K562 (cell line): ENCODE results near the gene GABRP. TPM values are rescaled to one million over a fixed set of nuclear protein-coding genes. Genes with fewer than 3 reads are reported as not detected.

Experiments used
- ATAC-seq: fragments of 200-7000 bp; cut with Tn5 transposase; 3 replicates; pipeline ENCODE4 v1.9.1; 2020; ENCODE audit warnings: moderate library complexity
- BruUV-seq: library from RNA; stranded (reverse); fragments of 400-500 nt; replicated peaks from 2 replicates; lab custom pipeline; 2021; lab: Mats Ljungman, UMichigan
- CTCF ChIA-PET: fragments of 300-600 bp; formaldehyde crosslinking; extraction: SDS; loops from one replicate; lab custom pipeline; 2021; ENCODE audit warnings: low intra/inter-chr PET ratio; lab: Yijun Ruan, JAX
- POLR2A ChIA-PET: fragments of 300-600, 350-650 bp; sonication (Branson Sonifier 250); formaldehyde crosslinking; extraction: SDS; loops from one replicate; lab custom pipeline; 2021; ENCODE audit warnings: antibody characterized with exemption, inconsistent platforms; lab: Yijun Ruan, JAX
- DNase-seq, 4 experiments: peaks; one replicate each; pipeline versions ENCODE4 v3.0.0 to v3.0.0-alpha.2; 2011 to 2018; ENCODE audit warnings: low spot score in 3 of 4, mixed read lengths in 3 of 4; ENCODE audit errors: extremely low read depth in 1 of 4
- FAIRE-seq: peaks from 2 replicates; lab custom pipeline; 2011; peaks lifted over from hg19 to GRCh38; lab: Jason Lieb, UNC
- H2AFZ ChIP-seq: 2 replicates; pipeline ENCODE4 v1.6.0; 2011; ENCODE audit warnings: low read depth, low read length, control low read depth, inconsistent platforms
- H3K27ac ChIP-seq: fragments of 200-600 bp; 3 replicates; pipeline ENCODE4 v1.8.0; 2011; ENCODE audit warnings: low read depth, mild to moderate bottlenecking, control low read depth, inconsistent platforms, low read length, moderate library complexity, mixed read lengths; ENCODE audit errors: extremely low read depth
- H3K27me3 ChIP-seq, 2 experiments: fragments of 300-600 bp in 1 of 2; 2 replicates in 1 of 2; 3 replicates in 1 of 2; pipeline versions ENCODE4 v1.6.0 to v1.8.0; 2011; ENCODE audit warnings: inconsistent platforms in 2 of 2, low read length in 2 of 2, mild to moderate bottlenecking in 1 of 2, mixed read lengths in 1 of 2, moderate library complexity in 1 of 2; ENCODE audit not compliant: control insufficient read depth in 2 of 2, insufficient read depth in 2 of 2
- H3K36me3 ChIP-seq: fragments of 300-600 bp; 3 replicates; pipeline ENCODE4 v1.8.0; 2011; ENCODE audit warnings: mild to moderate bottlenecking, low read length, inconsistent platforms; ENCODE audit not compliant: control insufficient read depth, insufficient read depth
- H3K4me1 ChIP-seq, 2 experiments: fragments of 200-600 bp in 1 of 2; replicated peaks in 1 of 2; 2 replicates in 1 of 2; 3 replicates in 1 of 2; pipeline versions ENCODE4 v1.5.1 to v1.8.0; 2011; ENCODE audit warnings: inconsistent platforms in 2 of 2, low read length in 2 of 2, mild to moderate bottlenecking in 1 of 2, mixed read lengths in 1 of 2, moderate library complexity in 1 of 2; ENCODE audit not compliant: control insufficient read depth in 2 of 2, insufficient read depth in 2 of 2
- H3K4me2 ChIP-seq: 2 replicates; pipeline ENCODE4 v1.6.1; 2011; ENCODE audit warnings: low read length, control low read depth, inconsistent platforms, mixed read lengths; ENCODE audit not compliant: insufficient read depth
- H3K4me3 ChIP-seq: fragments of 200-600 bp; sonication (generic), shearing (Covaris generic); 2 replicates; pipeline ENCODE4 v1.5.1; 2016; ENCODE audit warnings: control low read depth, inconsistent platforms
- H3K79me2 ChIP-seq: fragments of 200-600 bp; 3 replicates; pipeline ENCODE4 v1.8.0; 2011; ENCODE audit warnings: low read length, inconsistent platforms; ENCODE audit not compliant: control insufficient read depth, insufficient read depth
- H3K9ac ChIP-seq, 2 experiments: 2 replicates each; pipeline versions ENCODE4 v1.6.0 to v1.6.1; 2011; ENCODE audit warnings: low read depth in 2 of 2, low read length in 2 of 2, control low read depth in 1 of 2, inconsistent platforms in 1 of 2, mild to moderate bottlenecking in 1 of 2, mixed read lengths in 1 of 2; ENCODE audit not compliant: insufficient read depth in 1 of 2
- H3K9me1 ChIP-seq: one replicate; pipeline ENCODE4 v1.6.0; 2011; ENCODE audit warnings: inconsistent platforms, mild to moderate bottlenecking, low read length, moderate library complexity; ENCODE audit not compliant: control insufficient read depth, insufficient read depth
- H3K9me3 ChIP-seq: replicated peaks from 2 replicates; pipeline ENCODE4 v1.5.1; 2011; ENCODE audit warnings: low read depth, low read length, inconsistent platforms; ENCODE audit not compliant: control insufficient read depth, insufficient read depth
- H4K20me1 ChIP-seq: replicated peaks from 2 replicates; pipeline ENCODE4 v1.6.1; 2011; ENCODE audit warnings: low read length, inconsistent platforms, mixed read lengths; ENCODE audit not compliant: control insufficient read depth, insufficient read depth
- HNRNPUL1 ChIP-seq: fragments of 200-400 bp; formaldehyde crosslinking; IDR thresholded peaks from 2 replicates; pipeline ENCODE4 v1.6.1; 2017; ENCODE audit warnings: low read length
- RAD21 ChIP-seq, 2 experiments: fragments of 250-450 bp in 1 of 2; fragments of 450-650 bp in 1 of 2; sonication (Bioruptor Pico) in 1 of 2; formaldehyde crosslinking in 1 of 2; IDR thresholded peaks in 1 of 2; conservative IDR thresholded peaks in 1 of 2; 2 replicates each; pipeline versions ENCODE4 v1.4.0 to v1.8.0; 2020 to 2022; ENCODE audit warnings: mild to moderate bottlenecking in 2 of 2, moderate library complexity in 1 of 2
- SRSF7 ChIP-seq: fragments of 200-400 bp; formaldehyde crosslinking; optimal IDR thresholded peaks from 2 replicates; pipeline ENCODE3; 2017; ENCODE audit warnings: mild to moderate bottlenecking, low read depth, low read length
- WGBS: fragments of 100-300 bp; shearing (Covaris generic); methylation state at CpG from one replicate; pipeline ENCODE4 v1.1.6; 2016; ENCODE audit warnings: low coverage, mixed read lengths; ENCODE audit not compliant: insufficient coverage; ENCODE audit errors: missing lambda C conversion rate; 5-methylcytosine and 5-hydroxymethylcytosine counted together
- in situ Hi-C: fragments of 300-500 bp; cut with MboI; formaldehyde crosslinking; loops from 4 replicates; pipeline ENCODE4 v1.15.0; 2018; ENCODE audit warnings: inconsistent platforms, mixed read lengths
- intact Hi-C: fragments of 100-400 bp; cut with micrococcal nuclease; formaldehyde crosslinking; loops from 2 replicates; pipeline ENCODE4 v1.14.2; 2022
- polyA plus RNA-seq, 8 experiments: library from polyadenylated mRNA; depleted of rRNA in 4 of 8; stranded (reverse) in 5 of 8; unstranded in 3 of 8; fragments of >200 nt; fragmentation: Nextera tagmentation in 2 of 8; fragmentation: Illumina TruSeq in 1 of 8; extraction: Ambion mirVana in 2 of 8; extraction: Trizol in 1 of 8; gene quantifications; 2 replicates each; pipeline versions ENCODE4 v1.2.1 to v1.2.3, GENCODE V29; 2011 to 2014; ENCODE audit warnings: inconsistent platforms in 1 of 8, missing spikeins in 1 of 8
- total RNA-seq, 7 experiments: library from RNA; depleted of rRNA in 6 of 7; stranded (reverse); fragments of >200 nt in 6 of 7; fragmentation: Illumina TruSeq in 2 of 7; extraction: Trizol in 2 of 7; gene quantifications; 2 replicates each; pipeline versions ENCODE4 v1.2.1 to v1.2.3, GENCODE V29; 2011 to 2021; ENCODE audit warnings: low replicate concordance in 1 of 7
- TF ChIP-seq, protein P1 (sequence below), 3 experiments: IDR thresholded peaks in 2 of 3; conservative IDR thresholded peaks in 1 of 3; 2 replicates each; pipeline ENCODE4 v1.5.1; 2011 to 2012; ENCODE audit warnings: low read length in 3 of 3, mild to moderate bottlenecking in 3 of 3, control low read depth in 2 of 3, improper control_type of control experiment in 1 of 3, inconsistent platforms in 1 of 3, low read depth in 1 of 3, mixed read lengths in 1 of 3, moderate library complexity in 1 of 3; ENCODE audit not compliant: insufficient read depth in 2 of 3

Gene GABRP
- total and polyA plus RNA-seq, 9 of the 15 experiments (the other 6 are each of a cell fraction or from before 2014, with no cell fraction given) = not detected

DNA sequence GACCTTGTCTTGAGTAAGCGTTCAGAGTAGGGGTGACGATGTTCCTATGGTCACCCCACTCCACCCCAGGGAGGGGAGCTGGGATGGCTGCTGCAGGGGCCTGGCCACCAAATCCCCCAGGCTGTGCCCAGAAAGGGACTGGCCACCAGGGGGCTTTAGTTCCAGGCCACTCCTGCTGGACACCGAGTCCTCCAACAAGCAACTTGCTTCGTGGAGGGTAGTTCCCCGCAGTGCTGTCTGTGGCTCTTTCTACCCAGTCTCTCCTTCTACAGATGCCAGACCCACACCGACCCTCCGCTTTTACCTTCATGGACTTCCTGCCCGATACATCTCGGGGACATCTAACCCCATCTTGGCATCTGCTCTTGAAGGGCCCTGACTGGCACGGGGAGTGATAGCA is 35.7 kb upstream of the GABRP start:
- no peak for FAIRE-seq
- Histone ChIP-seq H4K20me1 (peaks cover 3% of the 10 kb centered on the region; the same call in 1 of the 2 replicates), H3K9me3 (no peaks in the 10 kb centered on the region), H3K36me3 (no peaks in the 10 kb centered on the region), H3K4me3 (no peak overlapping the region), H2AFZ (no peak overlapping the region), H3K27ac (no peak overlapping the region), H3K9me1 (no peaks in the 10 kb centered on the region), H3K4me1 (peaks cover 0 to 9% of the 10 kb centered on the region in 2 experiments; a peak in 2 of 5 replicates), H3K9ac (no peak overlapping the region), H3K4me2 (no peak overlapping the region), H3K27me3 (peaks cover 2 to 23% of the 10 kb centered on the region in 2 experiments; a peak in 3 of 5 replicates), H3K79me2 (no peaks in the 10 kb centered on the region)
- ChIA-PET POLR2A (no interaction called here), CTCF (no interaction called here)
- peak; percentile 23 to 39 (median 32) for DNase-seq
- TF ChIP-seq SRSF7 (no peak), HNRNPUL1 (no peak), RAD21 (CRISPR knock-in tag; conservative IDR thresholded peaks at IDR 0.05 in 1 of 2, IDR thresholded peaks at IDR 0.05 in 1 of 2) (0 out of 4 replicates have a peak, but pooled peaks of 1 of the 2 experiments have one; percentile 19)
- TF ChIP-seq, protein P1, sequence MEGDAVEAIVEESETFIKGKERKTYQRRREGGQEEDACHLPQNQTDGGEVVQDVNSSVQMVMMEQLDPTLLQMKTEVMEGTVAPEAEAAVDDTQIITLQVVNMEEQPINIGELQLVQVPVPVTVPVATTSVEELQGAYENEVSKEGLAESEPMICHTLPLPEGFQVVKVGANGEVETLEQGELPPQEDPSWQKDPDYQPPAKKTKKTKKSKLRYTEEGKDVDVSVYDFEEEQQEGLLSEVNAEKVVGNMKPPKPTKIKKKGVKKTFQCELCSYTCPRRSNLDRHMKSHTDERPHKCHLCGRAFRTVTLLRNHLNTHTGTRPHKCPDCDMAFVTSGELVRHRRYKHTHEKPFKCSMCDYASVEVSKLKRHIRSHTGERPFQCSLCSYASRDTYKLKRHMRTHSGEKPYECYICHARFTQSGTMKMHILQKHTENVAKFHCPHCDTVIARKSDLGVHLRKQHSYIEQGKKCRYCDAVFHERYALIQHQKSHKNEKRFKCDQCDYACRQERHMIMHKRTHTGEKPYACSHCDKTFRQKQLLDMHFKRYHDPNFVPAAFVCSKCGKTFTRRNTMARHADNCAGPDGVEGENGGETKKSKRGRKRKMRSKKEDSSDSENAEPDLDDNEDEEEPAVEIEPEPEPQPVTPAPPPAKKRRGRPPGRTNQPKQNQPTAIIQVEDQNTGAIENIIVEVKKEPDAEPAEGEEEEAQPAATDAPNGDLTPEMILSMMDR (IDR thresholded peaks at IDR 0.05 in 2 of 3, conservative IDR thresholded peaks at IDR 0.05 in 1 of 3; ENCODE audit: insufficient read depth in 2 of 3, low read depth in 1 of 3, low read length in 3 of 3) = peak; percentile 34 to 57 (median 49)
- ATAC-seq = peak; percentile 67
- BruUV-seq = no TSS peak
- 1% methylated on average over 10 of the region's 10 CpGs for WGBS
- in situ Hi-C loops = loop anchor here (10.0 kb wide), 1 partner anchor 587 kb away; no protein-coding TSS in a partner anchor
- intact Hi-C loops = loop anchor here (1.0 to 10.0 kb wide), 2 partner anchors 43 to 417 kb away; no protein-coding TSS in a partner anchor
